Umbilical cord (tissue), 2 donors: ENCODE measurements around the gene LYSMD4. TPM values are rescaled to one million over a fixed set of nuclear protein-coding genes. Genes with fewer than 3 reads are reported as not detected.
A peak's percentile ranks its signal among the peaks of the same experiment; 100 is the strongest.
"Not testable (repeated sequence)": the region's sequence is repeated elsewhere in the genome, so short reads cannot be mapped to it uniquely, and the experiment has no call there.

ENCODE experiments used
- DNase-seq: peaks from one replicate; pipeline ENCODE4 v3.0.0-alpha.2; 2015; ENCODE audit warnings: low spot score
- total RNA-seq: library from RNA; depleted of rRNA; stranded (reverse); fragments of >200 nt; gene quantifications from one replicate; pipeline ENCODE4 v1.2.3, GENCODE V29; 2014; ENCODE audit warnings: low replicate concordance; ENCODE audit not compliant: insufficient read depth

Gene LYSMD4
- total RNA-seq, result 12.5 TPM

DNA sequence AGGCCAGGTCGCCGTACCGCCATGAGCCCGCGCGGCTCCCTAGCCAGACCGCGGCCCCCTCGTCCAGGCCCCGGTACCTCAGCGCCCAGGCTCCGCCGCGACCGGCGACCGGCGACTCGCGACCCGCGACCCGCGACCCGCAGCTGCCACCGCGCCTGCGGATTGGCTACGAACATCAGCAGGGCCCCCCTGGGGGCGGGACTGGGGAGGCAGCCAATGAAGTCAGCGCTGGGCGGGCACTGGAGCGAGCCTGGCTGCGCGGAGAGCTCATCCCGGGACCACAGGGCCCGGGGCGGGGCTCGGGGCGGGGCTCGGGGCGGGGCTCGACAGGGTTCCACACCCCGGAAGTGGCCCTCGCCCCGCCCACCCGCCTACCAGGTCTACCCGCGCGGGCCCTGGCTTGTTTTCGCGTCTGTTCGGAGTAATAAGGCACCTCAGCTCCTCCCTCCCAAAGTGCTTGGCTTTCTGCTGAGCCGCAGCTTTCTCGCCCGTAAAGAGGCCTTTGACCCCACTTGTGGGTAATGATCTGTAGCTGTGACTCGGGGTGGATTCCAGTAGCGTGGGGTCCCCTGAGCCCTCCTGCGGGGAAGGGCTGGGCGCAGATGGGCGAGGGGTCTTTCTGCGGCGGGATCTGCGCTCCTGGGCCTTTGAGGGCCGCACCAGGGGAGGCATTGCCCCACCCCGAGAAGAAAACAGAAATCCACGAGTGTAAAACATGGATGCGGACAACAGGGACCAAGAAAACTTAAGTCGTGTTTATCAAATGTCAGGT lies at the start of gene LYSMD4:
TSS of gene LYSMD4 (minus strand) at position 170 of the 772 bp plus-strand sequence. CDS start 1,438 bp downstream, outside the sequence.
- peak; percentile 97 for DNase-seq

DNA sequence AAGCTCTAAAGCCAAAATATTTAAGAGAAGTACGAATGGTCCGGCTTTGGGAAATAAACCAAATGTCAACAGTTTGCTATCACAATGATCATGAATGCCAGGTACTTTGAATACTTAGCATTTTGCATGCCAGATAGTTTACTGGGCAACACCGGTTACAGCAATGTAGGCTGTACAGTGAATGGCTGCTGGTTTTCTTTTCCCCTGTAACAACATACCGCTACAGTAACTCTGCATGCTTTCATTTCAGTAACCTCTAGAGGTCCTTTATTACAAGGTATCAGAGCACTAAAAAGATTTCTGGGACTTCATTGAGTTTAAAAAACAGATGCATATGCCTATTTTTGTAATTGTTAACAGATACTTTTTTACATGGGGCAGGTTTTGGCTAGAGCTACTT lies 48.8 kb upstream of the LYSMD4 start:
- not testable (repeated sequence) for DNase-seq

DNA sequence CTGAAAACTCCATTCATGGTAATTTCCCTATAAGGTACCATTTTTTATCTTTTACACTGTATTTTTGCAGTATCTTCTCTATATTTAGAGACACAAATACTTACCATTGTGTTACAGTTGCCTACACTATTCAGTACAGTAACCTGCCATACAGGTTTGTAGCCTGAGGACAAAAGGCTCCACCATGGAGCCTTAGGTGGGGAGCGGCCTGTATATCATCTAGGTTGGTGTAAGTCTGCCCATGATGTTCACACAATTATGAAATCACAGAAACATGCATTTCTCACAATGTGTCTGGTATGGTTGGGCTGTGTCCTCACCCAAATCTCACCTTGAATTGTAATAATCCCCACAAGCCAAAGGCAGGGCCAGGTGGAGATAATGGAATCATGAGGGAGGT lies 43.9 kb upstream of the LYSMD4 start:
- DNase-seq, result no peak

DNA sequence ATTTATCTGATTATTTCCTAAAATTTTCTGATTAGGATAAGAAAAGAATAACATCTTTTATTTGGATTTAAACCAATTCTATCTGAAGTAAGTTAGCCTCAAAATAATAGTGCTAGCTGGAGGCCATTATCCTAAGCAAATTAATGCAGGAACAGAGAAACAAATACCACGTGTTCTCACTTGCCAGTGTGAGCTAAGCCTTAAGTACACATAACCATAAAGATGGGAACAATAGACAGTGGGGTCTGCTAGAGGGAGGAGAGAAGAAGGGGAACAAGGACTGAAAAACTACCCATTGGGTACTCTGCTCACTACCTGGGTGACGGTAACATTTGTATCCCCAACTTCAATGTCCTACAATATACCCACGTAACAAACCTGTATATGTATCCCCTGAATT lies 31.3 kb upstream of the LYSMD4 start:
- no peak for DNase-seq

DNA sequence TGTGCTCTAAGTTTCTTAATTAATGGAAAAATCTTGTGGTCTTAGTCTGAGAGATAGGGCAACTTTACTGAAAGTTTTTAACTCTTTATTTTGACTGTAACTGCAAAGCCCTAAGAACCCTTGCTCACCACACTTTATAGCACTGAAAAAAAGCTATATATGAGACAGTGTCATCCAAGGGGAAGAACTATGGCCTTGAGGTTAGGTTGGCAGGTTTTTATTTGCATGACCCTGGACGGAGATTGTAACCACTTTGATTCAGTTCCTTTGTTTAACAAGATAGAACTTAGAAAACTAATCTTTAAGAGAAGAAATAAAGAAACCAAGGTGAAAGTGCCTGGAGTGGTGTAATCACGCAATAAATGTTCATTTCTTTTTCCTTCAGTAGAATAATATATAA lies 30.6 kb upstream of the LYSMD4 start:
- DNase-seq, result no peak

DNA sequence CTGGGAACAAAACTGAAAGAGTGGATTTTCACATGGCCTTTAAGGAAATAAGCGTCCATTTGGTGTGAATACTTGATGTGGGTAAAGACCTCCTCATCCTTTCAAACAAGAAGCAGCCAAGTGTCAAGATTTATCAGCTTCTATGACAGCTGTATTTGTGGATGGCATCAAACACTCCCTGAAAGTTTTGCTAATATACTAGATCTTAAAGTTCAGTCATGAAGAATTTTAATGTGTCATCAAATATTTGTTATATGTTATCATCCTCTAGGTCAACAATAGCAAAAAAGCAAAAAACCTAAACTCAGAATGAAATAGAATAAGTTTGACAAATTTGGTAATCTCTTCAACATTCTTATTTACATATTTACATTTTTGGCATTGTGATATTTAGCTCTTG lies 29.1 kb upstream of the LYSMD4 start:
- no peak for DNase-seq

DNA sequence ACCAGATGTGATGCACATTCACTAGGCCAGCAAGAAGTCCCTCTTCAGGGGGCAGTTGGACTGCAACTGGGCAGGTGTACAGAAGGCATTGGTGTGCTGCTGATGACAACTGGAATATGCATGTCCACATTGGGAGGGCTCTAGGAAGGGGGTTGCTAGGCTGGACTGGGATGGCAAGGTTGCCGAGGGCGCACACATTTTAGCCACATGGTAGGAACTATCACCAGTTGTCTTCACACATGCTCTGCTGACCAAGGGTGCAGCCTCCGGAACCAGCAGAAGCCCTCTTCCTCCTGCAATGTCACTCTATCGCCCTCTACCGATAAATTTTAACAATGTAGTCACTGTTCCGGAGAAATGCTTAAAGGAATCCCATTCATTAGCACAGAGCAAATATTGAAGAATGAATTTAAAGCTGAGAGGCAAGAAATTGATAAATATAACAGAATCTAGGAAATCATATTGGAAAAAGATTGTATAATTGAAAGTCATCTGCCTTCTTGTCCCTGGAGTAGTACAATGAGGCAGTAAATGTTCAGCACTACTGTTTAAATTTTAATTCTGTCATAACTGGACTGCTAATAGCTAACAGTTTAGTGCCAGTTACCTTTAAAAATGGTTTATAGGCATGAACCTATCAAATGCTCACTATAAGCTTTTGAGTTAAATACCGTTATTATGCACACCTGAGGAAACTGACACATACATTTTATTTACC lies 22.6 kb upstream of the LYSMD4 start:
- peak; percentile 77 for DNase-seq

DNA sequence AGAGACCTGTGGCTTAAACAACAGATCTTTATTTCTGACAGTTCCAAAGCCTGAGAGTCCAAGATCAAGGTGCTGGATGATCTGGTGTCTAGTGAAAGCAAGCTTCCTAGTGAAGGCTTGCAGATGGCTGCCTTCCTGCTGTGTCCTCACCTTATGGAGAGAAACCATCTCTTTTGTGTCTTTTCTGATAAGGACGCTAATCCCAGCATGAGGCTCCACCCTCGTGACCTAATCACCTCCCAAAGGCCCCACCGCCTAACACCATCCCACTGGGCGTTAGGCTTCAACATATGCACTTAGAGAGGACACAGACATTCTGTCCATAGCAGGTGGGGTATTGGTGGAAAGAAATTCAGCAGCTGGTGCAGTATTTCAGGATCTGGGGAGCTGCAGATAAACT lies 19.8 kb upstream of the LYSMD4 start:
- DNase-seq, result no peak

DNA sequence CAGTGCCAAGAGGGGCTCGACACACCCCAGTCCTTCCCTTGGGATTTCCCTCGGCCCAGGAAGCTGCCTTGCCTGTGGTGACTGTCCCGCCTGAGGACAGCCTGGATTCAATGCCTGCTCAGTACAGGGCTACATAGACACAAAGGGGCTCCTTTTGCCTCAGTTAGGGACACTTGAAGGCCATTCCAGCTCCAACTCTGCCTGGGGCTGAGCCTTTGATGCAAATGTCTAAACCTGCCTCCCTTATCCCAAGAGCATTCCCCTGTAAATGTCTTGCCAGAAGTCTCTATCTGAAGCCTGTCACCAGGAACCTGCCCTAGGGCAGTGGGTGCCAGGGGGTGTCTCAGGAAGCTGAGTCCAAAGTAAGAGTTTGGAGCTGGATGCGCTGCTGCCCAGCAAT lies 19.3 kb upstream of the LYSMD4 start:
- no peak for DNase-seq

DNA sequence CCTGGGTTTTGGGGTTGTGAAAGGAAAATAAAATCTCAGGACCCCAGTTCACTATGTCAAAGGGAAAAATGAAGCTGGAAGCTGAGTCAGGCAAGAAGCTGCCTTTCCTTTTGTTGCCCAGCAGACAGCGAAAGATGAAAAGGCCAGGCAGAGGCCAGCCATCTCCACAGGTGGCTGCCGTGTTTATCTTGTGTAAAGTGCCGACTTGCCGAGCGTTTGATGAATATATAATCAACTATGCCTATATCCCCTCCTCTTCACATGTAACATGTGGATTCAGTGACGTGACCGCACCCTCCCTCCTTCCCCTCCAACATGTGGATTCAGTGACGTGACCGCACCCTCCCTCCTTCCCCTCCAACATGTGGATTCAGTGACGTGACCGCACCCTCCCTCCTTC lies 17.1 kb upstream of the LYSMD4 start:
- not testable (repeated sequence) for DNase-seq

DNA sequence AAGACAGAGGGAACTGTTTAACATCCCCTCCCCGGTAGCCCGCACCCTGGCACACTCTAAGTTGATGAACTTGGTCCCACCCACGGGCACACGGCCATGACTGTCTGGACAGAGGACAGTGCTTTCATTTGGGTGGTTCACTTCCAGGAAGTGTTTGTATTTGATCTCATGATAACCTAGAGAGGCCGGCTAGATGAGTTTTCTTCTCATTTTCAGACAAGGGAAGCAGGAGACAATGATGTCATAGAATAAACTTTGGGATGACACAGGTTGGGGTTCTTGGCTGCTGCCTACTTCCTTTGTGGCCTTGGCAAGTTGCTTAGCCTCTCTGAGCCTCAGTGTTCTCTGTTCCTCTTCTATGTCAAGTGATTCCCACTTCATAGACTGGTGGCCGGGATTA lies 16.1 kb upstream of the LYSMD4 start:
- no peak for DNase-seq

DNA sequence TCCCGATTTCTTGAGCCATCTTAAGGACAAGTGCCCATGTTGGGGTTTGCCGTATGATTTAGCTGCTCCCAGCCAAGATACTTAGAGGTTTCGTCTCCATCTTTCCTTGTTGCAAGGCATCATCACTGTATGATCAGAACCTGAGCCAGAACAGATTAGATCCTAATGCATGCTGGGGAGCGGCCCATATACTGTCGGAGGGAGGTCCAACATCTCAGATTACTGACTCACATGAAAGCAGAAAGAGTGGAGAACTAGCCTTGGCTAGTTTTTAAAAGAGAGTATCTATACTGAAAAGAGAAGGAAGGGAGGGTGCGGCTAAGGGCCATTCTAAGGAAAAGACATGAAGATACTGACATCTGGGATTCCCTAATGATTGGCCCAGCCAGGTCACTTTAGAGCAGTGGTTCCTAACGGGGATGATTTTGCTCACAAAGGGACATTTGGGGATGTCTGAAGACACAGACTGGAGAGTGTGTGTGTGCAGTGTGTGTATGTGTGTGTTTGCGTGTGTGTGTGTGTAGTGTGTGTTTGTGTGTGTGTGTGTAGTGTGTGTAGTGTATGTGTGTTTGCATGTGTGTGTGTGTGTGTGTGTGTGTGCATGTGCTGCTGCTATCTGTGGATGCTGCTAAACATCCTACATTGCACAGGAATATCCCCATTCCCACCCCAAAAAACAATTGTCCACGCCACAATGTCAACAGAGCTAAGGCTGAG lies 12.3 kb upstream of the LYSMD4 start:
- peak; percentile 51 for DNase-seq

DNA sequence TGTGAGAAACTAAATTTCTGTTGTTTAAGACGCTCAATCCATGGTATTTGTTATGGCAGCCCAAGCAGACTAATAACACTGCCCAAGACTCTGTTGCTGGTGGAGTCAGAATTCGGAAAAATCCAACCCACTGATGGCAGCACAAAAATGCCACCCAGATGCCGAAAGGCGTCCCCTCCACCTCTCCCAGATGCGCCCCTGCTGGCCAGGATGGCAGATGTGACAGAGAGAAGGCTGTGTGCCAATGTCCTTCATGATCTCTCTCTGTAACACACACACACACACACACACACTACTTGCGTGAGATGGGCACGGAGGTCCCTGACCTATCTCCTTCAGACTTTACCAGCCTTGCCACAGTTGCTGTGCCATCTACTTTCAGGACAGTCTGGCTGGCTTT lies 10.9 kb upstream of the LYSMD4 start:
- no peak for DNase-seq

DNA sequence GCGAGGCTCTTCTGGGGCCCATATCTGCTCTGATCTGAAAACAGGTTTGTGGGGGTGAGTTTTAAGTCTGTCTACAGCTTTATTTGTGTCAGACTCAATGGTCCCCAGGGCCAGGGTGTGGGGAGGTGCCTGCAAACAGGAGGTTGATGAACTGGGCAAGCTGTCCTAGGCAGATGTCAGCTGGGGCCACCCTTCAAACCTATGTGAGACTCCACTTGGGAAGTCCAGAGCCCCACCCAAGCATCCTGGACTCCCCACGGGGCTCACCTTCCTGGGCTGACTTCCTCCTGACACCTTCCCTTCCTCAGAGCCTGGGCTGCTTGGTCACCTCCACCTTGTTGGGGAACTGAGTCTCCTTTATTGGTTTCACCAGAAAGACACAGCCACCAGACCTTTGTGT lies 8.6 kb upstream of the LYSMD4 start:
- DNase-seq, result no peak

DNA sequence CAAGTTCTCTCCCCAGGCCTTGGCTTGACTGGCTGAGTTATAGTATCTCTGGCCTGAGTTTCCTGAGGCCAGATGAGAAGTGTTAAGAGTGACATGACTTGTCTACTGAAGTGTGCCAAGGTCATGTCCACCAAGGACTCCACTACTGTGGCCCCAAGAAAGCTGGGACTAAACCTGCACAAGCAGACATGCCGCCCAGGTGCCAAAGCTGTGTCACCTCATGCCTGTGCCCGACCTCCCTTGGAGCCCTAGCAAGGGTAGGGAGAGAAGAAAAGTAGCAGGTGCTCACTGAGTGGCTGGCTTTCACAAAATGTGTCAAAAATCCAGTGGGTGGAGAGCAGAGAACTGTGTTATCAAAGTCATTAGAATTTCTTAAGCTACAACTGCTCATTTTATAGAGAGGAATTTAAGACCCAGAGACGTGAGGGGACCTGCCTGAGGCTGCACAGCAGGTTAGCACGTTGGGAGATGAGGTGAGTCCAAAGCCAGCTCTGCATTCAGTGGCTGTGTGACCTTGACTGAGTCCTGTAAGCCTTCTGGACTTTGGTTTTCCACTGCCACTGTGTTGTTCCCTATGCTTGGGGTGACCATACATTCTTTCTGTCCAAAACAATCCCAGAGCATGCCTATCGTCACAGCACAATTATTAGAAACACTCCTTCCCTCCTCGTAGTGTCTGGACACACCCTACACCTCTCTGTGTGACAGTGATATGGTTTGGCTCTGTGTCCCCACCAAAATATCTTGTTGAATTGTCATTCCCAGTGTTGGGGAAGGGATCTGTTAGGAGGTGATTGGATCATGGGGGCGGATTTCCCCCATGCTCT lies 5.0 kb upstream of the LYSMD4 start:
- DNase-seq, result no peak

DNA sequence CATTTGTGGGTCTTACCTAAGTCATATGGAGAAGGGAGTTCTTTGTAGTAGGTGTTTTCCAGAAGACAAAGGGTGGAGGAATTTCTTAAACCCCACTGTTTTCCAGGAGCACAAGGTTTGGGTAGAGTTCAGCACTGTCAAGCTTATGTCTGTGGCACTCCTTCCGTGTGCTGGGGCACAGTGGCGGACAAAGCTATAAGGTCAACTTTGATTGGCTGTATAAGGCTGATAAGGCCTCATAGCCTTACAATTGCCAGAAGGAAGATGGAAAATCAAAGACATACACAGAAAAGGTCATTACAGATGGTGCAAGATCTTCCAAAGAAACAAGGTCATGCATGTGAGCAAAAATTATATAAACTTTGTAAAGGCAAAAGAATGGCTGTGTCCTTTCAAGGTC lies 3.5 kb upstream of the LYSMD4 start:
- no peak for DNase-seq

DNA sequence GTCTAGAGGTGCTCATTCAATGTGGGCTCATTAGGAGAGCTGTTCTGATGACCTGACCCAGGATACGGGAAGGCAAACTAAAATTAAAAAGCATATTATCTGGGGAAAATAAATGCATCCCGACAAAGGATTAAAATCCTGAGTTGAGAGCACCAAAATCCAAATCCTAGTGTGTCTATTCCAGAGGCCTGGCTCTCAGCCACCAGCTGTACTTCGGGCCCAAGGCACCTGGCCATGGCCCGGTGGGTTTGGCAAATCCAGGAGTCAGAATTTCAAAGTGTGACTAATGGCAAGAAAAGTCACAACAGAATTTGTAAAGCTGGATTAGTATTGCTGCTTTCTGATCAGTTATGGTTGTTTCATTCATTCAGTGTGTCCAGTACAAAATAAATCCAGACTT lies 2.6 kb upstream of the LYSMD4 start:
- DNase-seq, result no peak

DNA sequence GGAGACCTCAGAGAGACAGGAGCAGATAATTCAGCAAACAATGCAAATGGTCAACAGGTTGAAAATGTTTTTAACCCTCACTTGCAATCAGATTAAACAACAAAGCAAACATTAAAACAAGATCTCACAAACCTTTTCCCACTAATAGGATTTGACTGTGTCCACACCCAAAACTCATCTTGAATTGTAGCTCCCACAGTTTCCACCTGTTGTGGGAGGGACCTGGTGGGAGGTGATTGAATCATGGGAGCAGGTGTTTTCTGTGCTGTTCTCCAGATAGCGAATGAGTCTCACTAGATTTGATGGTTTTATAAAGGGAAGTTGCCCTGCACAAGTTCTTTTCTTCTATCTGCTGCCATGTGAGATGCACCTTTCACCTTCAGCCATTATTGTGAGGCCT lies 1.3 kb upstream of the LYSMD4 start:
- DNase-seq, result no peak

DNA sequence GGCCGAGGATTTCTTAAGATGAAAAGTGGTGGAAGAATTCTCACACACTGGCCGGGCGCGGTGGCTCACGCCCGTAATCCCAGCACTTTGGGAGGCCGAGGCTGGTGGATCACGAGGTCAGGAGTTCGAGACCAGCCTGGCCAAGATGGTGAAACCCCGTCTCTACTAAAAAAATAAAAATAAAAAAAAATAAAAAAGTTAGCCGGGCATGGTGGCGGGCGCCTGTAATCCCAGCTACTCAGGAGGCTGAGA lies 729 bp upstream of the LYSMD4 start:
- DNase-seq, result not testable (repeated sequence)

DNA sequence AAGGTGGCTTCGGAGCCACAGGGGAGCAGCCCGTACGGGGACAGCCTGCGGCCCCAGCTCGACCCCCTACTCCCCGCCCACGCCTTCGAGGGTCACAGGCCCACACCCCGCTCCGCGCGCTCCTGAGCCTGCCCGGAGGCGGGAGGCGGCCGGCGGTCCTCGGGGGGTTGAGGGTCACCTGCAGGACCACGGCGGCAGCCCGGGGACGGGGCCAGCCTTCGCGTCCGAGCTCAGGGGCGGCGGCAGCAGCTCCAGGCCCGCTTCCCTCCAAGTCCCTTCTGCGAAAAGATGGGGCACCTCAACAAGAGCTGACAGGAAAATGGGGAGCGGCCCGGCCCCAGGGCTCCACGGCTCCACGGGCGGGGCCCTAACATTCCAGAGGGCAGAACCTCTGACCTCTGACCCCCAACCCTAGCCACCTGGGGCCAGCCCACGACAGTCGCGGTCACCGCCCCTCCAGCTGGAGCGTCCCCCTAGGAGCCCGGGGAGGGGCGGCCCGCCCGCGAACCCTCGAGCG lies 428 bp downstream of the LYSMD4 start:
- peak; percentile 23 for DNase-seq

DNA sequence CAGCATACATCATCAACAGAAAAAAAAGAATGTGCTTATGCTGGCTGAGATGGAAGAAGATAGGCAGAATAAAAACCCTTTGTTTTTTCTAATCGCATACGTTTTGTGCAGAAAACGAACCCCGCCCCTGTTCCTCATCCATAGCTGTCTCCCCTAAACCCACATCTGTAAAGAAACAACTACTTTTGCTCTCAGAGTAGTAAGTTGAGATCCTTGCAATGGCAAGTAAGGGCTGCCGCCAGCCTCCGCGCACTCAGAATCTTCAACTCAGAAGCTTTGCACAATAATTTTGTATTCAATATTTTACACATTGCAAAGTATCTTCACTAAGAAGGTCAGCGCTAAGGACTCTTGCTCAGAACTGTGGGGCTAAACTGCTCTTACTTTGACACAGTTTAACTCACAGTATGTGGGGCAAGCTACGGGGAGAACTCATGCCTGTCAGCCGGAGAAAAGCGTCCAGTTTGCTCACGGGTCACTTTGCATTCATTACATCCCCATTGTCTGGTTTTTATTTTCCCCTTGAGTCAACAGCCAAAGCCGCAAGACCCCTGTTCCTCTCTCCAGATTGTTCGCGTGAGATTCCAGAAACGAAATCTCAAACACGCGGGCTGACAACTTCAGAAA lies 1.0 kb downstream of the LYSMD4 start:
- DNase-seq, result peak; percentile 44
